Measurements from ENCODE around the gene HOTAIR. TPM values are rescaled to one million over a fixed set of nuclear protein-coding genes. Genes with fewer than 3 reads are reported as not detected.
A peak's percentile ranks its signal among the peaks of the same experiment; 100 is the strongest.

Gene HOTAIR
- total RNA-seq, 6 donors from 2014 or later: not detected

DNA sequence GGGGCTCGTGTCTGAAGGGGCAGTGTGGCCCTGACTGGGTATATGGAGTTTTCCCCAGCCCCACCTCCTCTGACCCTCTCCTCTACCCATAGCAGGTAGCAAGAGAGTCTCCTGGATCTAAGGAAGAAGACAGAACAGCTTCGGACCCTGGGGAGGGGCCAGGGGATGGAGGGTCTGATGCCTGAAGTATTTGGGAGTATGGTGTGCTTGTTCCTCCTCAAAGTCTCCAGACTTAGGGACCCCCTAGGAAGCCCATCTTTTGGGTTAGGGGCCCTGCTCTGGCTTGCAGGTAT is 33.5 kb upstream of the HOTAIR start:
- Histone ChIP-seq H3K27me3 (peaks cover 3 to 89% (median 46%) of the 10 kb centered on the region in 4 donors), H3K27ac (no peak overlapping the region), H3K9me3 (no peaks in the 10 kb centered on the region), H3K4me3 (no peak overlapping the region), H3K4me1 (peaks cover 13 to 27% (median 17%) of the 10 kb centered on the region in 4 donors), H3K36me3 (no peaks in the 10 kb centered on the region)
- DNase-seq (no peak), ATAC-seq (ENCODE audit: low FRiP score in 2 of 2) (no peak)
- WGBS, 2 donors: 13 to 28% methylated on average over 2 of the region's 2 CpGs
- TF ChIP-seq POLR2A (IDR thresholded peaks at IDR 0.05) (no peak), POLR2AphosphoS5 (IDR thresholded peaks at IDR 0.05) (no peak), EP300 (IDR thresholded peaks at IDR 0.05) (no peak)
- TF ChIP-seq, protein P1, sequence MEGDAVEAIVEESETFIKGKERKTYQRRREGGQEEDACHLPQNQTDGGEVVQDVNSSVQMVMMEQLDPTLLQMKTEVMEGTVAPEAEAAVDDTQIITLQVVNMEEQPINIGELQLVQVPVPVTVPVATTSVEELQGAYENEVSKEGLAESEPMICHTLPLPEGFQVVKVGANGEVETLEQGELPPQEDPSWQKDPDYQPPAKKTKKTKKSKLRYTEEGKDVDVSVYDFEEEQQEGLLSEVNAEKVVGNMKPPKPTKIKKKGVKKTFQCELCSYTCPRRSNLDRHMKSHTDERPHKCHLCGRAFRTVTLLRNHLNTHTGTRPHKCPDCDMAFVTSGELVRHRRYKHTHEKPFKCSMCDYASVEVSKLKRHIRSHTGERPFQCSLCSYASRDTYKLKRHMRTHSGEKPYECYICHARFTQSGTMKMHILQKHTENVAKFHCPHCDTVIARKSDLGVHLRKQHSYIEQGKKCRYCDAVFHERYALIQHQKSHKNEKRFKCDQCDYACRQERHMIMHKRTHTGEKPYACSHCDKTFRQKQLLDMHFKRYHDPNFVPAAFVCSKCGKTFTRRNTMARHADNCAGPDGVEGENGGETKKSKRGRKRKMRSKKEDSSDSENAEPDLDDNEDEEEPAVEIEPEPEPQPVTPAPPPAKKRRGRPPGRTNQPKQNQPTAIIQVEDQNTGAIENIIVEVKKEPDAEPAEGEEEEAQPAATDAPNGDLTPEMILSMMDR (IDR thresholded peaks at IDR 0.05): no peak

DNA sequence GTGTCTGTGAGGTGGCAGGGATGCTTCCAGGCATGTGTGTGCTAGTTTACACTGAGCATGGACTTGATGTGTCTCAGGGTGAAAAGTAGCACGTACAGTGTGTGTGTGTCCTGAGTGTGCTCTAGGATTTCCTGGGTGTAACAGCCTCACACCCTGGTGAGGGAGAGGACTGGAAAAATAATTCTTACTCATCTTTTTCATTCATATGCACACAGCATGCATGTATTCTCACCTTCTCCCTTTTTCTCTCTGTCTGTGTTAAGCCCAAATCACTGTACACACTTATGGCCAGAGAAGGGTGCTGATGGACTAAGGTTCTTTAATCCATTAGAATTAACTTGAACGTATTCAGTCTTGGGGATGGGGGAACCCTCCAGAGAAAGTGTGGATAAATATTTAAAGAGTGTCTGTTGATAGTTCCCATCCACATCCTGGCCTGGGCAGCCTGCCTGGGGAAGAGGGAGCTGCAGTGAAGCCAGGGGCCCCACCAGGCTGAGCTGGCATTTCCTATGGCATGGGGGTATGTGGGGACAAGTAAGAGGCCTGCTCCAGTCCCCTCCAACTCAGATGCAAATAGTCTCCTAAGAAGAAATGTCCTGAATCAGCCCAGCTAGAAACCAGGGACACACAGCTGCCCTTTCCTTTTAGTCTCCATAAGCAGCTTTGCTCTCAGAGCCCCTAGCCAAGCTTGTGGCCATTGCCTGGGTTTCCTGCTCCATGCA is 32.9 kb upstream of the HOTAIR start:
- no peaks in the 10 kb centered on the region for H3K9me3 ChIP-seq
- TF ChIP-seq POLR2A (IDR thresholded peaks at IDR 0.05) (no peak), POLR2AphosphoS5 (IDR thresholded peaks at IDR 0.05) (no peak)
- ATAC-seq (ENCODE audit: low FRiP score in 2 of 2) (no peak), DNase-seq (no peak)
- no peak overlapping the region for H3K4me3 ChIP-seq
- peaks cover 13 to 27% (median 17%) of the 10 kb centered on the region in 4 donors for H3K4me1 ChIP-seq
- no peak overlapping the region for H3K27ac ChIP-seq
- no peaks in the 10 kb centered on the region for H3K36me3 ChIP-seq
- peaks cover 3 to 89% (median 46%) of the 10 kb centered on the region in 4 donors for H3K27me3 ChIP-seq
- WGBS, 2 donors: 25 to 41% methylated on average over 2 of the region's 2 CpGs

DNA sequence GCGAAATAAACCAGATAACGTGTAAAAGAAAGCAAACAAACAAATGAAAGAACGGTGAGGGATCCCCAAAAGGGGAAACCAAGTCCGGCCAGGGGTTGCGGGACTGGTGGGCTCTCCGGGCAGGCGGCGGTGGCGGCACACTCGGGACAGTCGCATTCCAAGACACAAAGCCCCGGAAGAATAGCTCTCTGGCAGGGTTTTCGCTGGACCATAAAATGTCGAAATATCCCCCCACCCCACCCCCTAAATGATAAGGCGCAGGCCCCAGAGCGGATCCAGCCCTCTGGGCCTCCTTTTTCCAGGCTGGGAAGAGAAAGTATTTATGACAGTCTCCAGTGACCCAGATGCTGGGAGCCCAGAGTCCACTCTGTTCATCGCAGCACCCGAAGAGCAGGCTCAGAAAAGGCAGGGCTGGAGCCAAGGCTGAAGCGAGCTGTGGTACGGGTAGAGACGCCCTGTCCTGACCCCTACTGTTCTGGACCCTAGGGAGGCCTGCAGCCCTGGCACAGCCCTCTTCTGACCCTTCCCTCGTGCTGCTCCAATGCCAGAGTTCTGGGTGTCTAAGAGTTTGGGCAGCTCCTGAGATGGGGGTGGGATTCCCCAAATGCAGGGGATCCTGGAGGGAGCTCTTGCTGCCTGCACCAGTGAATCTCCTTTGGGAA is 31.9 kb upstream of the HOTAIR start:
- peaks cover 13 to 27% (median 17%) of the 10 kb centered on the region in 4 donors for H3K4me1 ChIP-seq
- peak overlapping the region in 3 of 4 donors; percentile 19 to 42 (median 37) for H3K4me3 ChIP-seq
- peak in 1 of 2 donors; percentile 57 for DNase-seq
- no peak overlapping the region for H3K27ac ChIP-seq
- WGBS, 2 donors: 15 to 26% methylated on average over 17 to 22 of the region's 22 CpGs
- no peaks in the 10 kb centered on the region for H3K36me3 ChIP-seq
- H3K27me3 ChIP-seq: peaks cover 3 to 92% (median 47%) of the 10 kb centered on the region in 4 donors
- no peak for ATAC-seq (ENCODE audit: low FRiP score in 2 of 2)
- TF ChIP-seq, protein P1 (IDR thresholded peaks at IDR 0.05): no peak
- TF ChIP-seq POLR2AphosphoS5 (IDR thresholded peaks at IDR 0.05) (no peak), POLR2A (IDR thresholded peaks at IDR 0.05) (no peak), EP300 (IDR thresholded peaks at IDR 0.05) (no peak)
- no peaks in the 10 kb centered on the region for H3K9me3 ChIP-seq

DNA sequence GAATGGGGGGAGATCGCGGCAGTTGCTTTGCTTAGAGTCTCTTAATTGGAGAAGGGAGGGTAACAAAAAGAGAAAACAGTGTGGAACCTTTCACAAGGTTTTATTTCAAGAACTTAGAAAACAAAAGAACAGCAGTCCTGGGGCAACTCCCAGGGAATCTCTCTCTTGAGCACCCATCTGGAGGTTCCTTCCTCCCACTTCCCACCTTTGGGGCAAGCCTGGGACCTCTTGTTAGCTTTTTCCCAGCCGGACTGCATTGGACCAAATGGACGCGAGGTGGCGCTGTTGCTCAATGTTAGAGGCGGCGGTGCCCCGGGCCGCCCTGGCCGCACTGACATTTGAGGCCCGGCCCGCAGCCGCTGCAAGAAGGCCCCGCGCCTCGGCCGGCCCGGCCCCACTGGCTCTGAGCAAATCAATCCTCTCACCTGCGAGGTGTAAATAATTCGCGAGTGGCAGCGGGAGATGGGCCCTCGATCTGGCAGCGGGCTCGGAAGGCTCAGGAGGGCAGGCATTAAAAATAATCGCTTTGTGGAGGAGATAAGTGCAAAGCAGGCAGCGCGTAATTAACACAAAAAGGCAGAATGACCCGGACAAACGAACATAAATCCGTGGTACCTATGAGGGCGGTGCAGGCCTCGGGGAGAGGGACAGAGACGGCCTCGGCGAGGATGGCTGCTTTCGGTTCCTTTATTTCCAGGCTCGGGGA is 31.3 kb upstream of the HOTAIR start:
- Histone ChIP-seq H3K27me3 (peaks cover 3 to 93% (median 48%) of the 10 kb centered on the region in 4 donors), H3K4me1 (peaks cover 12 to 27% (median 15%) of the 10 kb centered on the region in 4 donors), H3K4me3 (peak overlapping the region in 3 of 4 donors; percentile 19 to 42 (median 37)), H3K27ac (no peak overlapping the region), H3K9me3 (no peaks in the 10 kb centered on the region), H3K36me3 (no peaks in the 10 kb centered on the region)
- peak; percentile 84 to 94 for ATAC-seq (ENCODE audit: low FRiP score in 2 of 2)
- 7 to 9% methylated on average over 31 to 37 of the region's 39 CpGs for WGBS, 2 donors
- DNase-seq: peak; percentile 89 to 93
- TF ChIP-seq POLR2A (IDR thresholded peaks at IDR 0.05): no peak
- TF ChIP-seq, protein P1 (IDR thresholded peaks at IDR 0.05): peak; percentile 92 to 96 (median 94)

DNA sequence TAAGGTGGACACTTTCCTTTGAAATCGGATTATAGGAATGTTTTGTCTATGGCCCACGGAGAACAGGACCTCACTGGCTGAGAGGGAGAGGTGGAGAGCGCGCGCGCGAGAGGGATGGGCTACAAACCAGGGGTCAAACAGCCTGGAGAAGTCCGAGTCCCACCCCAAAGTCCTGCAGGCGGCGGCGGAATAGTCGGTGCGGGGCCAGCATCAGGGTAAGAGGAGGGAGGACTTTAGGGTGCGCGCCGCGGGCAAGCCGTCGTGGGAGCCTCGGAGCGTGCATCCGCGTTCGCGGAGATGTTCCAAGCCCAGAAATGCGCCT is 30.7 kb upstream of the HOTAIR start:
- DNase-seq (peak in 1 of 2 donors; percentile 82), ATAC-seq (ENCODE audit: low FRiP score in 2 of 2) (no peak)
- TF ChIP-seq POLR2AphosphoS5 (IDR thresholded peaks at IDR 0.05): no peak
- TF ChIP-seq EP300 (IDR thresholded peaks at IDR 0.05): no peak
- TF ChIP-seq POLR2A (IDR thresholded peaks at IDR 0.05): no peak
- TF ChIP-seq, protein P1 (IDR thresholded peaks at IDR 0.05): no peak

More for the DNA sequence above, 30.7 kb upstream of the HOTAIR start:
- H3K27ac ChIP-seq: no peak overlapping the region
- peaks cover 13 to 30% (median 17%) of the 10 kb centered on the region in 4 donors for H3K4me1 ChIP-seq
- 8 to 12% methylated on average over 12 to 26 of the region's 26 CpGs for WGBS, 2 donors
- H3K4me3 ChIP-seq: no peak overlapping the region
- H3K9me3 ChIP-seq: no peaks in the 10 kb centered on the region
- no peaks in the 10 kb centered on the region for H3K36me3 ChIP-seq
- peaks cover 4 to 93% (median 51%) of the 10 kb centered on the region in 4 donors for H3K27me3 ChIP-seq

Data from upper lobe of left lung (tissue), 6 donors.